ENCODE data around the gene NSG2. TPM values are rescaled to one million over a fixed set of nuclear protein-coding genes. Genes with fewer than 3 reads are reported as not detected.
"Not testable (repeated sequence)": the region's sequence is repeated elsewhere in the genome, so short reads cannot be mapped to it uniquely, and the experiment has no call there.

NSG2 gene
- total and polyA plus RNA-seq, 4 donors: 0.14 TPM; not detected in 3

DNA sequence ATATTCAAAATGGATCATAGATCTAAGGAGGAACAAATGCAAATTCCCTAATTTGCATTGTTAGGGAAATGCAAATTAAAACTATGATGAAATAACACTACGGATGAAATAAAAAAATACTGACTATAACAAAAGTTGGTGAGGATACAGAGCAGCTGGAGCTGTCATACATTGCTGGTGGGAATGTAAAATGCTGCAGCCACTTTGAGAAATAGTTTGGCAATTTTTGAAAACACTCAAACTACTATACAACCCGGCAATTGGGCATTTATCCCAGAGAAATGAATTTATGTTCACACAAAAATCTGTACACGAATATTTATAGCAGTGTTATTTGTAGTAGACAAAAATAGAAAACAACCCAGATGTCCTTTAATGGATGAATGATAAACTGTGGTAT is 34.1 kb upstream of the NSG2 start (continued):
- TF ChIP-seq CTCF (IDR thresholded peaks at IDR 0.05; ENCODE audit: low read depth, low read length, missing input control): no peak
- no peak for TF ChIP-seq GABPA (IDR thresholded peaks at IDR 0.05 in 1 of 2, conservative IDR thresholded peaks at IDR 0.05 in 1 of 2)
- TF ChIP-seq NR2F2 (IDR thresholded peaks at IDR 0.05): no peak
- no peak for TF ChIP-seq YY1 (IDR thresholded peaks at IDR 0.05)
- TF ChIP-seq JUND (IDR thresholded peaks at IDR 0.05): no peak

- DNase-seq (ENCODE audit: low spot score); H3K4me1 ChIP-seq (ENCODE audit: control insufficient read depth in 4 of 4, insufficient read depth in 4 of 4, low read length in 3 of 4); H3K27me3 ChIP-seq (ENCODE audit: control insufficient read depth in 4 of 4, insufficient read depth in 4 of 4, low read length in 3 of 4); H3K4me3 ChIP-seq (ENCODE audit: low read depth in 1 of 3, low read length in 3 of 3); H3K27ac ChIP-seq (ENCODE audit: low read depth in 1 of 2, low read length in 2 of 2); H3K9me3 ChIP-seq (ENCODE audit: control insufficient read depth in 4 of 4, low read length in 3 of 4); H3K36me3 ChIP-seq (ENCODE audit: control insufficient read depth in 4 of 4, insufficient read depth in 3 of 4, low read depth in 1 of 4, low read length in 3 of 4); H3K9ac ChIP-seq (ENCODE audit: low read depth in 1 of 2, low read length in 2 of 2): not testable (repeated sequence)
- TF ChIP-seq CTCF (IDR thresholded peaks at IDR 0.05; ENCODE audit: low read depth, low read length, missing input control): peak; percentile 67
- TF ChIP-seq RAD21 (IDR thresholded peaks at IDR 0.05): peak; percentile 81 to 84
- WGBS: 70% methylated on average over 16 of the region's 19 CpGs
Measured at GRCh38 chr5:174020069-174020927, 25.2 kb upstream of the NSG2 start.

GRCh38 chr5:174020928-174021304 is 24.6 kb upstream of the NSG2 start:
- no peaks in the 10 kb centered on the region for H3K4me1 ChIP-seq (ENCODE audit: control insufficient read depth in 4 of 4, insufficient read depth in 4 of 4, low read length in 3 of 4)
- H3K27ac ChIP-seq (ENCODE audit: low read depth in 1 of 2, low read length in 2 of 2): no peak overlapping the region
- no peak for DNase-seq (ENCODE audit: low spot score)
- H3K4me3 ChIP-seq (ENCODE audit: low read depth in 1 of 3, low read length in 3 of 3): no peak overlapping the region
- H3K9me3 ChIP-seq (ENCODE audit: control insufficient read depth in 4 of 4, low read length in 3 of 4): no peaks in the 10 kb centered on the region
- no peaks in the 10 kb centered on the region for H3K36me3 ChIP-seq (ENCODE audit: control insufficient read depth in 4 of 4, insufficient read depth in 3 of 4, low read depth in 1 of 4, low read length in 3 of 4)
- H3K27me3 ChIP-seq (ENCODE audit: control insufficient read depth in 4 of 4, insufficient read depth in 4 of 4, low read length in 3 of 4): no peaks in the 10 kb centered on the region
- WGBS: 87% methylated on average over 3 of the region's 3 CpGs
- H3K9ac ChIP-seq (ENCODE audit: low read depth in 1 of 2, low read length in 2 of 2): no peak overlapping the region
- TF ChIP-seq CTCF (IDR thresholded peaks at IDR 0.05; ENCODE audit: low read depth, low read length, missing input control) (no peak), SP1 (IDR thresholded peaks at IDR 0.05) (no peak), FOXA1 (IDR thresholded peaks at IDR 0.05) (no peak), RXRA (IDR thresholded peaks at IDR 0.05) (no peak), TAF1 (conservative IDR thresholded peaks at IDR 0.05) (no peak), EGR1 (IDR thresholded peaks at IDR 0.05; ENCODE audit: low read depth in 2 of 2) (no peak), RAD21 (IDR thresholded peaks at IDR 0.05) (no peak), ATF3 (IDR thresholded peaks at IDR 0.05) (no peak), HNF4A (conservative IDR thresholded peaks at IDR 0.05) (no peak), GABPA (IDR thresholded peaks at IDR 0.05 in 1 of 2, conservative IDR thresholded peaks at IDR 0.05 in 1 of 2) (no peak), JUND (IDR thresholded peaks at IDR 0.05) (no peak), HNF4G (IDR thresholded peaks at IDR 0.05) (no peak), FOXA2 (IDR thresholded peaks at IDR 0.05) (no peak)
- TF ChIP-seq, protein P1, sequence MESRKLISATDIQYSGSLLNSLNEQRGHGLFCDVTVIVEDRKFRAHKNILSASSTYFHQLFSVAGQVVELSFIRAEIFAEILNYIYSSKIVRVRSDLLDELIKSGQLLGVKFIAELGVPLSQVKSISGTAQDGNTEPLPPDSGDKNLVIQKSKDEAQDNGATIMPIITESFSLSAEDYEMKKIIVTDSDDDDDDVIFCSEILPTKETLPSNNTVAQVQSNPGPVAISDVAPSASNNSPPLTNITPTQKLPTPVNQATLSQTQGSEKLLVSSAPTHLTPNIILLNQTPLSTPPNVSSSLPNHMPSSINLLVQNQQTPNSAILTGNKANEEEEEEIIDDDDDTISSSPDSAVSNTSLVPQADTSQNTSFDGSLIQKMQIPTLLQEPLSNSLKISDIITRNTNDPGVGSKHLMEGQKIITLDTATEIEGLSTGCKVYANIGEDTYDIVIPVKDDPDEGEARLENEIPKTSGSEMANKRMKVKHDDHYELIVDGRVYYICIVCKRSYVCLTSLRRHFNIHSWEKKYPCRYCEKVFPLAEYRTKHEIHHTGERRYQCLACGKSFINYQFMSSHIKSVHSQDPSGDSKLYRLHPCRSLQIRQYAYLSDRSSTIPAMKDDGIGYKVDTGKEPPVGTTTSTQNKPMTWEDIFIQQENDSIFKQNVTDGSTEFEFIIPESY (IDR thresholded peaks at IDR 0.05): no peak
- TF ChIP-seq, protein P2, sequence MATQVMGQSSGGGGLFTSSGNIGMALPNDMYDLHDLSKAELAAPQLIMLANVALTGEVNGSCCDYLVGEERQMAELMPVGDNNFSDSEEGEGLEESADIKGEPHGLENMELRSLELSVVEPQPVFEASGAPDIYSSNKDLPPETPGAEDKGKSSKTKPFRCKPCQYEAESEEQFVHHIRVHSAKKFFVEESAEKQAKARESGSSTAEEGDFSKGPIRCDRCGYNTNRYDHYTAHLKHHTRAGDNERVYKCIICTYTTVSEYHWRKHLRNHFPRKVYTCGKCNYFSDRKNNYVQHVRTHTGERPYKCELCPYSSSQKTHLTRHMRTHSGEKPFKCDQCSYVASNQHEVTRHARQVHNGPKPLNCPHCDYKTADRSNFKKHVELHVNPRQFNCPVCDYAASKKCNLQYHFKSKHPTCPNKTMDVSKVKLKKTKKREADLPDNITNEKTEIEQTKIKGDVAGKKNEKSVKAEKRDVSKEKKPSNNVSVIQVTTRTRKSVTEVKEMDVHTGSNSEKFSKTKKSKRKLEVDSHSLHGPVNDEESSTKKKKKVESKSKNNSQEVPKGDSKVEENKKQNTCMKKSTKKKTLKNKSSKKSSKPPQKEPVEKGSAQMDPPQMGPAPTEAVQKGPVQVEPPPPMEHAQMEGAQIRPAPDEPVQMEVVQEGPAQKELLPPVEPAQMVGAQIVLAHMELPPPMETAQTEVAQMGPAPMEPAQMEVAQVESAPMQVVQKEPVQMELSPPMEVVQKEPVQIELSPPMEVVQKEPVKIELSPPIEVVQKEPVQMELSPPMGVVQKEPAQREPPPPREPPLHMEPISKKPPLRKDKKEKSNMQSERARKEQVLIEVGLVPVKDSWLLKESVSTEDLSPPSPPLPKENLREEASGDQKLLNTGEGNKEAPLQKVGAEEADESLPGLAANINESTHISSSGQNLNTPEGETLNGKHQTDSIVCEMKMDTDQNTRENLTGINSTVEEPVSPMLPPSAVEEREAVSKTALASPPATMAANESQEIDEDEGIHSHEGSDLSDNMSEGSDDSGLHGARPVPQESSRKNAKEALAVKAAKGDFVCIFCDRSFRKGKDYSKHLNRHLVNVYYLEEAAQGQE (IDR thresholded peaks at IDR 0.05): no peak
